H1 (cell line): ENCODE data around the gene GPR101. TPM values are rescaled to one million over a fixed set of nuclear protein-coding genes. Genes with fewer than 3 reads are reported as not detected.
A peak's percentile ranks its signal among the peaks of the same experiment; 100 is the strongest.

Experiments
- CTCF ChIA-PET: fragments of 300-600 bp; sonication (Branson Sonifier 250); formaldehyde crosslinking; loops from one replicate; lab custom pipeline; 2021; ENCODE audit not compliant: partially characterized antibody; lab: Charles Lee
- POLR2A ChIA-PET: fragments of 300-600 bp; sonication (Branson Sonifier 250); formaldehyde crosslinking; loops from one replicate; lab custom pipeline; 2021; ENCODE audit warnings: inconsistent platforms; ENCODE audit not compliant: partially characterized antibody; lab: Charles Lee
- DNase-seq, 2 experiments: peaks; one replicate each; pipeline versions ENCODE4 v3.0.0 to v3.0.0-alpha.2; 2010 to 2022; ENCODE audit warnings: low spot score in 2 of 2, low read depth in 1 of 2, mixed read lengths in 1 of 2
- FAIRE-seq: peaks from 2 replicates; lab custom pipeline; 2011; peaks lifted over from hg19 to GRCh38; lab: Jason Lieb, UNC
- H2AFZ ChIP-seq: 2 replicates; pipeline ENCODE4 v1.8.1; 2012; ENCODE audit warnings: low read length, inconsistent platforms
- H2AK5ac ChIP-seq: 2 replicates; pipeline ENCODE4 v1.6.1; 2013; ENCODE audit warnings: low read depth, low read length
- H2BK120ac ChIP-seq: replicated peaks from 2 replicates; pipeline ENCODE3; 2013; ENCODE audit warnings: low read depth, low read length, inconsistent platforms
- H2BK12ac ChIP-seq: 2 replicates; pipeline ENCODE4 v1.6.1; 2013; ENCODE audit warnings: low read depth, low read length
- H2BK15ac ChIP-seq: 2 replicates; pipeline ENCODE4 v1.6.1; 2013; ENCODE audit warnings: low read length
- H2BK20ac ChIP-seq: 2 replicates; pipeline ENCODE4 v1.6.1; 2013; ENCODE audit warnings: low read length
- H2BK5ac ChIP-seq: 2 replicates; pipeline ENCODE4 v1.6.1; 2013; ENCODE audit warnings: low read depth, low read length
- H3K14ac ChIP-seq: 2 replicates; pipeline ENCODE4 v1.6.1; 2013; ENCODE audit warnings: inconsistent platforms; ENCODE audit not compliant: insufficient read length
- H3K18ac ChIP-seq: 2 replicates; pipeline ENCODE4 v1.6.1; 2013; ENCODE audit warnings: low read length; ENCODE audit errors: extremely low read depth
- H3K23ac ChIP-seq: 2 replicates; pipeline ENCODE4 v1.6.1; 2013; ENCODE audit warnings: inconsistent platforms; ENCODE audit not compliant: insufficient read length
- H3K23me2 ChIP-seq: 2 replicates; pipeline ENCODE4 v1.6.1; 2013; ENCODE audit warnings: low read depth, low read length
- H3K27ac ChIP-seq: 2 replicates; pipeline ENCODE4 v1.6.1; 2011; ENCODE audit warnings: low read depth, low read length, inconsistent platforms
- H3K27me3 ChIP-seq, 4 experiments: replicated peaks in 1 of 4; 1 replicate in 1 of 4; 2 replicates in 3 of 4; pipeline versions ENCODE4 v1.6.1 to v1.8.1; 2011 to 2013; ENCODE audit warnings: low read length in 3 of 4, mild to moderate bottlenecking in 3 of 4, inconsistent platforms in 2 of 4, mixed read lengths in 2 of 4, moderate library complexity in 1 of 4; ENCODE audit not compliant: control insufficient read depth in 3 of 4, insufficient read depth in 3 of 4; ENCODE audit errors: extremely low read depth in 1 of 4
- H3K36me3 ChIP-seq, 4 experiments: 2 replicates each; pipeline versions ENCODE4 v1.6.1 to v1.8.1; 2011 to 2013; ENCODE audit warnings: mild to moderate bottlenecking in 4 of 4, low read length in 3 of 4, moderate library complexity in 2 of 4, control low read depth in 1 of 4, inconsistent platforms in 1 of 4; ENCODE audit not compliant: insufficient read depth in 4 of 4, control insufficient read depth in 2 of 4
- H3K4ac ChIP-seq: replicated peaks from 2 replicates; pipeline ENCODE3; 2013; ENCODE audit warnings: low read length, low read depth, mixed read lengths, inconsistent platforms; ENCODE audit not compliant: insufficient read length
- H3K4me1 ChIP-seq, 4 experiments: replicated peaks in 1 of 4; 1 replicate in 1 of 4; 2 replicates in 3 of 4; pipeline versions ENCODE4 v1.6.1 to v1.8.1; 2011 to 2013; ENCODE audit warnings: low read length in 3 of 4, inconsistent platforms in 2 of 4, mixed read lengths in 1 of 4; ENCODE audit not compliant: insufficient read depth in 4 of 4, control insufficient read depth in 3 of 4
- H3K4me2 ChIP-seq, 2 experiments: 2 replicates each; pipeline versions ENCODE4 v1.6.1 to v1.8.1; 2011 to 2013; ENCODE audit warnings: low read depth in 2 of 2, low read length in 2 of 2, control low read depth in 1 of 2, inconsistent platforms in 1 of 2, mild to moderate bottlenecking in 1 of 2; ENCODE audit not compliant: insufficient read depth in 1 of 2
- H3K4me3 ChIP-seq, 4 experiments: fragments of 200-600, 300-600 bp in 1 of 4; sonication (generic), shearing (Covaris generic), sonication (Bioruptor Twin) in 1 of 4; 2 replicates each; pipeline versions ENCODE4 v1.5.1 to v1.8.1; 2011 to 2016; ENCODE audit warnings: low read length in 4 of 4, low read depth in 3 of 4, control low read depth in 2 of 4, inconsistent platforms in 2 of 4, mild to moderate bottlenecking in 2 of 4, mixed read lengths in 1 of 4, moderate library complexity in 1 of 4; ENCODE audit not compliant: insufficient read depth in 2 of 4; ENCODE audit errors: extremely low read depth in 1 of 4
- H3K56ac ChIP-seq: replicated peaks from 2 replicates; pipeline ENCODE3; 2013; ENCODE audit warnings: low read depth, mild to moderate bottlenecking, mixed read lengths, low read length, inconsistent platforms; ENCODE audit not compliant: insufficient read length
- H3K79me1 ChIP-seq: 2 replicates; pipeline ENCODE4 v1.6.1; 2013; ENCODE audit warnings: low read depth, low read length, control low read depth
- H3K79me2 ChIP-seq, 2 experiments: 2 replicates each; pipeline versions ENCODE4 v1.6.1 to v1.8.1; 2012 to 2013; ENCODE audit warnings: low read length in 2 of 2, mild to moderate bottlenecking in 2 of 2, inconsistent platforms in 1 of 2; ENCODE audit not compliant: insufficient read depth in 2 of 2, control insufficient read depth in 1 of 2
- H3K9ac ChIP-seq, 4 experiments: replicated peaks in 1 of 4; 1 replicate in 1 of 4; 2 replicates in 3 of 4; pipeline versions ENCODE4 v1.6.1 to v1.8.1; 2011 to 2013; ENCODE audit warnings: low read depth in 3 of 4, low read length in 3 of 4, control low read depth in 2 of 4, mild to moderate bottlenecking in 2 of 4, moderate library complexity in 2 of 4, inconsistent platforms in 1 of 4; ENCODE audit errors: extremely low read depth in 1 of 4
- H3K9me3 ChIP-seq, 2 experiments: 2 replicates each; pipeline versions ENCODE4 v1.6.1 to v1.8.1; 2012 to 2013; ENCODE audit warnings: mild to moderate bottlenecking in 2 of 2, moderate library complexity in 2 of 2, control low read depth in 1 of 2, inconsistent platforms in 1 of 2, low read depth in 1 of 2, low read length in 1 of 2, mixed read lengths in 1 of 2; ENCODE audit not compliant: insufficient read depth in 2 of 2
- H4K20me1 ChIP-seq, 2 experiments: replicated peaks in 1 of 2; 2 replicates each; pipeline versions ENCODE3 to v1.8.1; 2011 to 2013; ENCODE audit warnings: inconsistent platforms in 2 of 2, low read length in 2 of 2, mild to moderate bottlenecking in 1 of 2; ENCODE audit not compliant: insufficient read depth in 2 of 2, control insufficient read depth in 1 of 2
- H4K5ac ChIP-seq: 2 replicates; pipeline ENCODE4 v1.6.1; 2013; ENCODE audit warnings: low read length, low read depth, mixed read lengths, inconsistent platforms; ENCODE audit not compliant: insufficient read length
- H4K8ac ChIP-seq: 2 replicates; pipeline ENCODE4 v1.8.0; 2013; ENCODE audit warnings: mild to moderate bottlenecking, moderate library complexity, low read length, inconsistent platforms; ENCODE audit not compliant: insufficient read depth; ENCODE audit errors: extremely low read depth
- H4K91ac ChIP-seq: replicated peaks from 2 replicates; pipeline ENCODE3; 2013; ENCODE audit warnings: low read length, mixed read lengths, inconsistent platforms; ENCODE audit not compliant: insufficient read length
- ATF2 ChIP-seq: IDR thresholded peaks from 2 replicates; pipeline ENCODE4 v1.6.1; 2012; ENCODE audit warnings: low read length, inconsistent platforms
- EZH2 ChIP-seq: fragments of 200-600 bp; sonication (generic); IDR thresholded peaks from 2 replicates; pipeline ENCODE4 v1.7.1; 2012; ENCODE audit warnings: low read depth, mild to moderate bottlenecking, moderate library complexity, low read length, inconsistent platforms; ENCODE audit not compliant: severe bottlenecking
- RBBP5 ChIP-seq: IDR thresholded peaks from 2 replicates; pipeline ENCODE4 v1.7.1; 2012; ENCODE audit warnings: low read depth, mild to moderate bottlenecking, inconsistent platforms, low read length, moderate library complexity, borderline replicate concordance
- RNF2 ChIP-seq: fragments of 200-900, 300-1000 bp; sonication (generic); IDR thresholded peaks from 2 replicates; pipeline ENCODE4 v1.7.1; 2016; ENCODE audit warnings: borderline replicate concordance, low read depth, mild to moderate bottlenecking, antibody characterized with exemption, low read length; ENCODE audit not compliant: poor library complexity, severe bottlenecking; ENCODE audit errors: missing control alignments
- WGBS, 2 experiments: shearing (Covaris generic) in 1 of 2; methylation state at CpG; one replicate each; pipeline versions ENCODE4 v1.1.6 to v1.1.7; 2013 to 2015; ENCODE audit warnings: low lambda C conversion rate in 2 of 2, mixed read lengths in 2 of 2, inconsistent platforms in 1 of 2, low coverage in 1 of 2, missing lambda C conversion rate in 1 of 2; ENCODE audit not compliant: insufficient replicate concordance in 2 of 2, insufficient coverage in 1 of 2, insufficient read length in 1 of 2; ENCODE audit errors: extremely low coverage in 1 of 2, missing lambda C conversion rate in 1 of 2; 5-methylcytosine and 5-hydroxymethylcytosine counted together
- polyA plus RNA-seq, 7 experiments: library from polyadenylated mRNA; depleted of rRNA in 3 of 7; stranded (reverse) in 5 of 7; unstranded in 2 of 7; fragments of >200 nt in 5 of 7; fragments of 200-250 nt in 2 of 7; gene quantifications; 1 replicate in 5 of 7; 2 replicates in 1 of 7; 4 replicates in 1 of 7; pipeline versions ENCODE4 v1.2.1 to v1.2.3, GENCODE V29; 2011 to 2013; ENCODE audit warnings: missing spikeins in 2 of 7, mixed read lengths in 2 of 7
- total RNA-seq: library from RNA; stranded (reverse); fragmentation: NEBNext Ultra II Directional; extraction: Animal tissue kit (Norgen Biotek cat#: 25700); gene quantifications from 2 replicates; pipeline ENCODE4 v1.2.1, GENCODE V29; 2021
- TF ChIP-seq, protein P1 (sequence below), 3 experiments: IDR thresholded peaks; 1 replicate in 2 of 3; 2 replicates in 1 of 3; pipeline versions ENCODE4 v1.5.1 to v1.6.1; 2011; ENCODE audit warnings: low read length in 3 of 3, mild to moderate bottlenecking in 3 of 3, inconsistent platforms in 2 of 3, low read depth in 1 of 3, moderate library complexity in 1 of 3; ENCODE audit not compliant: insufficient read depth in 1 of 3; ENCODE audit errors: control extremely low read depth in 1 of 3

GPR101 gene
- total and polyA plus RNA-seq, 2 of the 8 experiments (the other 6 are each of a cell fraction or from before 2014, with no cell fraction given) = not detected

GRCh38 chrX:137032841-137033773, 688 bp downstream of the GPR101 start:
- Histone ChIP-seq H3K27ac (no peak overlapping the region), H4K20me1 (peaks cover 0 to 7% of the 10 kb centered on the region in 2 experiments), H4K8ac (no peak overlapping the region), H3K4ac (no peak overlapping the region), H4K91ac (no peak overlapping the region), H3K27me3 (peaks cover 49 to 75% (median 63%) of the 10 kb centered on the region in 4 experiments), H3K79me2 (no peaks in the 10 kb centered on the region), H3K79me1 (no peaks in the 10 kb centered on the region), H3K18ac (no peak overlapping the region), H2BK20ac (no peak overlapping the region), H3K4me3 (peak overlapping the region in 3 of 4 experiments; percentile 21 to 62 (median 40); a peak in 5 of 8 replicates), H4K5ac (no peak overlapping the region), H3K4me2 (peak overlapping the region; percentile 61 to 93), H3K4me1 (peaks cover 1 to 10% (median 5%) of the 10 kb centered on the region in 4 experiments; a peak in 5 of 7 replicates), H3K56ac (no peak overlapping the region), H3K9ac (no peak overlapping the region), H2BK12ac (no peak overlapping the region), H2BK15ac (no peak overlapping the region), H2BK5ac (no peak overlapping the region), H3K36me3 (peaks cover 0 to 2% (median 0%) of the 10 kb centered on the region in 4 experiments; a peak in 1 of 8 replicates), H3K23me2 (peaks cover 8% of the 10 kb centered on the region; the same call in 1 of the 2 replicates), H2AK5ac (no peak overlapping the region), H3K23ac (no peak overlapping the region), H2AFZ (no peak overlapping the region), H3K9me3 (no peaks in the 10 kb centered on the region), H2BK120ac (no peak overlapping the region), H3K14ac (no peak overlapping the region)
- POLR2A ChIA-PET = no interaction called here
- DNase-seq = no peak
- CTCF ChIA-PET = interaction anchor here (1.3 to 1.7 kb wide), 3 partner anchors 19 to 79 kb away, joined by 3 to 9 read pairs (median 5); no protein-coding TSS in a partner anchor
- no peak for FAIRE-seq
- 20% methylated on average over 13 of the region's 34 CpGs; no CpG with 5 or more reads in 1 of the 2 experiments for WGBS, 2 experiments
- TF ChIP-seq RBBP5 = no peak
- peak; percentile 61 for TF ChIP-seq RNF2
- TF ChIP-seq EZH2 = peak; percentile 76
- TF ChIP-seq, protein P1, sequence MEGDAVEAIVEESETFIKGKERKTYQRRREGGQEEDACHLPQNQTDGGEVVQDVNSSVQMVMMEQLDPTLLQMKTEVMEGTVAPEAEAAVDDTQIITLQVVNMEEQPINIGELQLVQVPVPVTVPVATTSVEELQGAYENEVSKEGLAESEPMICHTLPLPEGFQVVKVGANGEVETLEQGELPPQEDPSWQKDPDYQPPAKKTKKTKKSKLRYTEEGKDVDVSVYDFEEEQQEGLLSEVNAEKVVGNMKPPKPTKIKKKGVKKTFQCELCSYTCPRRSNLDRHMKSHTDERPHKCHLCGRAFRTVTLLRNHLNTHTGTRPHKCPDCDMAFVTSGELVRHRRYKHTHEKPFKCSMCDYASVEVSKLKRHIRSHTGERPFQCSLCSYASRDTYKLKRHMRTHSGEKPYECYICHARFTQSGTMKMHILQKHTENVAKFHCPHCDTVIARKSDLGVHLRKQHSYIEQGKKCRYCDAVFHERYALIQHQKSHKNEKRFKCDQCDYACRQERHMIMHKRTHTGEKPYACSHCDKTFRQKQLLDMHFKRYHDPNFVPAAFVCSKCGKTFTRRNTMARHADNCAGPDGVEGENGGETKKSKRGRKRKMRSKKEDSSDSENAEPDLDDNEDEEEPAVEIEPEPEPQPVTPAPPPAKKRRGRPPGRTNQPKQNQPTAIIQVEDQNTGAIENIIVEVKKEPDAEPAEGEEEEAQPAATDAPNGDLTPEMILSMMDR (IDR thresholded peaks at IDR 0.05; ENCODE audit: control extremely low read depth in 1 of 3, insufficient read depth in 1 of 3, low read depth in 1 of 3, low read length in 3 of 3) = no peak
- TF ChIP-seq ATF2 = no peak
